Upper lobe of left lung (tissue), 4 donors: ENCODE data around the gene CRY1.

ENCODE experiments used
- CTCF ChIP-seq, 6 experiments: fragments of 450-650 bp in 4 of 6; fragments of 200-600 bp in 2 of 6; sonication (generic) in 2 of 6; IDR thresholded peaks; one replicate each; pipeline ENCODE4 v1.5.1; 2016 to 2019; ENCODE audit warnings: antibody characterized with exemption in 6 of 6
- EP300 ChIP-seq, 4 donors: sonication (generic); formaldehyde crosslinking; IDR thresholded peaks; one replicate each; pipeline ENCODE4 v1.5.1; 2017; ENCODE audit warnings: antibody characterized with exemption in 4 of 4, control low read depth in 2 of 4
- POLR2A ChIP-seq, 4 donors: fragments of 450-650 bp; IDR thresholded peaks; one replicate each; pipeline ENCODE4 v1.5.1; 2016 to 2017; ENCODE audit warnings: antibody characterized with exemption in 4 of 4, mild to moderate bottlenecking in 2 of 4
- POLR2AphosphoS5 ChIP-seq, 2 donors: sonication (generic); formaldehyde crosslinking; IDR thresholded peaks; one replicate each; pipeline ENCODE4 v1.5.1; 2017; ENCODE audit warnings: antibody characterized with exemption in 2 of 2

- no peak for TF ChIP-seq POLR2A (IDR thresholded peaks at IDR 0.05)
- no peak for TF ChIP-seq CTCF (IDR thresholded peaks at IDR 0.05)
- TF ChIP-seq EP300 (IDR thresholded peaks at IDR 0.05): no peak
- TF ChIP-seq POLR2AphosphoS5 (IDR thresholded peaks at IDR 0.05): no peak
Observed at GRCh38 chr12:106973545-106973944, 119.8 kb downstream of the CRY1 start.
